GM23338 (cell line): Measurements from ENCODE around the gene ANXA6. TPM values are rescaled to one million over a fixed set of nuclear protein-coding genes. Genes with fewer than 3 reads are reported as not detected.

ENCODE experiments used
- ATAC-seq: fragments of 200-7000 bp; cut with Tn5 transposase; 3 replicates; pipeline ENCODE4 v1.9.1; 2020
- DNase-seq: peaks from one replicate; pipeline ENCODE4 v3.0.0-alpha.2; 2015; ENCODE audit warnings: low spot score
- H2AFZ ChIP-seq: fragments of 200-600 bp; sonication (generic); 2 replicates; pipeline ENCODE4 v1.8.0; 2016; ENCODE audit warnings: antibody characterized with exemption, mild to moderate bottlenecking, moderate library complexity
- H3F3A ChIP-seq: fragments of 200-600 bp; sonication (generic); replicated peaks from 2 replicates; pipeline ENCODE4 v1.8.0; 2017; ENCODE audit warnings: antibody characterized with exemption, mixed run types, low read depth
- H3K27ac ChIP-seq: fragments of 200-600 bp; sonication (generic); 2 replicates; pipeline ENCODE4 v1.6.1; 2016; ENCODE audit warnings: low read depth
- H3K27me3 ChIP-seq: fragments of 200-600 bp; sonication (generic); 2 replicates; pipeline ENCODE4 v1.8.0; 2016; ENCODE audit warnings: mild to moderate bottlenecking, mixed run types, moderate library complexity; ENCODE audit not compliant: insufficient read depth
- H3K36me3 ChIP-seq: fragments of 200-600 bp; sonication (generic); 2 replicates; pipeline ENCODE4 v1.8.0; 2016; ENCODE audit warnings: mild to moderate bottlenecking; ENCODE audit not compliant: insufficient read depth
- H3K4me1 ChIP-seq: fragments of 200-600 bp; sonication (generic); 2 replicates; pipeline ENCODE4 v1.8.0; 2016; ENCODE audit warnings: mild to moderate bottlenecking, moderate library complexity; ENCODE audit not compliant: insufficient read depth
- H3K4me2 ChIP-seq: fragments of 200-600 bp; sonication (generic); 2 replicates; pipeline ENCODE4 v1.7.1; 2017; ENCODE audit warnings: mixed run types
- H3K4me3 ChIP-seq: fragments of 200-600 bp; sonication (generic); 2 replicates; pipeline ENCODE4 v1.6.1; 2016; ENCODE audit warnings: mixed run types
- H3K79me2 ChIP-seq: fragments of 200-600 bp; sonication (generic); replicated peaks from 2 replicates; pipeline ENCODE4 v1.8.0; 2017; ENCODE audit warnings: mild to moderate bottlenecking; ENCODE audit not compliant: insufficient read depth
- H3K9me2 ChIP-seq: fragments of 200-600 bp; sonication (generic); 2 replicates; pipeline ENCODE4 v1.8.0; 2017; ENCODE audit not compliant: insufficient read depth
- H4K20me1 ChIP-seq: fragments of 200-600 bp; sonication (generic); replicated peaks from 2 replicates; pipeline ENCODE4 v1.8.0; 2017; ENCODE audit warnings: mild to moderate bottlenecking; ENCODE audit not compliant: insufficient read depth
- H3K27ac Mint-ChIP-seq: 2 replicates; pipeline ENCODE4 v1.8.0; 2020; ENCODE audit warnings: inconsistent platforms, mild to moderate bottlenecking, moderate library complexity, mixed read lengths
- H3K27me3 Mint-ChIP-seq: 3 replicates; pipeline ENCODE4 v1.8.0; 2022; ENCODE audit warnings: low read depth, mild to moderate bottlenecking, moderate library complexity, mixed read lengths, inconsistent platforms; ENCODE audit not compliant: insufficient read depth, poor library complexity
- H3K36me3 Mint-ChIP-seq: 3 replicates; pipeline ENCODE4 v1.8.0; 2021; ENCODE audit warnings: low read depth, mild to moderate bottlenecking, inconsistent platforms, moderate library complexity, mixed read lengths
- H3K4me1 Mint-ChIP-seq: 3 replicates; pipeline ENCODE4 v1.8.0; 2020; ENCODE audit warnings: mild to moderate bottlenecking, inconsistent platforms, mixed read lengths
- H3K4me3 Mint-ChIP-seq: 3 replicates; pipeline ENCODE4 v1.8.0; 2021; ENCODE audit warnings: moderate library complexity, mild to moderate bottlenecking, inconsistent platforms, mixed read lengths
- H3K9me3 Mint-ChIP-seq: 3 replicates; pipeline ENCODE4 v1.8.0; 2020; ENCODE audit warnings: moderate library complexity, mild to moderate bottlenecking, inconsistent platforms, mixed read lengths
- EZH2 ChIP-seq: fragments of 200-600 bp; sonication (generic); IDR thresholded peaks from one replicate; pipeline ENCODE4 v1.8.0; 2017; ENCODE audit warnings: antibody characterized with exemption, mild to moderate bottlenecking, low read depth; ENCODE audit not compliant: unreplicated experiment
- EZH2phosphoT487 ChIP-seq: fragments of 200-600 bp; sonication (generic); IDR thresholded peaks from one replicate; pipeline ENCODE4 v1.8.1; 2018; ENCODE audit warnings: antibody characterized with exemption; ENCODE audit not compliant: unreplicated experiment
- JUNB ChIP-seq: IDR thresholded peaks from one replicate; pipeline ENCODE4 v1.6.1; 2016; ENCODE audit warnings: antibody characterized with exemption; ENCODE audit not compliant: unreplicated experiment
- NANOG ChIP-seq: IDR thresholded peaks from 2 replicates; pipeline ENCODE4 v1.6.1; 2016; ENCODE audit warnings: antibody characterized with exemption, borderline replicate concordance
- POLR2AphosphoS5 ChIP-seq: IDR thresholded peaks from 2 replicates; pipeline ENCODE4 v1.6.1; 2016; ENCODE audit warnings: antibody characterized with exemption, low read depth
- STAT1 ChIP-seq: IDR thresholded peaks from one replicate; pipeline ENCODE4 v1.6.1; 2016; ENCODE audit warnings: antibody characterized with exemption; ENCODE audit not compliant: unreplicated experiment
- ZNF114 ChIP-seq: fragments of 250-450 bp; sonication (Bioruptor Pico); IDR thresholded peaks from 2 replicates; pipeline ENCODE4 v1.5.0; 2020; ENCODE audit warnings: mild to moderate bottlenecking, moderate library complexity
- ZNF331 ChIP-seq: fragments of 250-450 bp; sonication (Bioruptor Pico); IDR thresholded peaks from 2 replicates; pipeline ENCODE4 v1.5.0; 2020; ENCODE audit warnings: low read depth, mild to moderate bottlenecking, moderate library complexity
- ZNF462 ChIP-seq: fragments of 250-450 bp; sonication (Bioruptor Pico); IDR thresholded peaks from 2 replicates; pipeline ENCODE4 v1.5.0; 2020; ENCODE audit warnings: mild to moderate bottlenecking, moderate library complexity
- polyA plus RNA-seq: library from polyadenylated mRNA; unstranded; fragments of >200 nt; fragmentation: Nextera tagmentation; extraction: Ambion mirVana; gene quantifications from 2 replicates; pipeline ENCODE4 v1.2.1, GENCODE V29; 2016
- total RNA-seq: library from RNA; depleted of rRNA; stranded (reverse); fragments of >200 nt; shearing (Covaris generic); gene quantifications from 2 replicates; pipeline ENCODE4 v1.2.3, GENCODE V29; 2014

Gene ANXA6
- total and polyA plus RNA-seq, 2 experiments from 2014 or later = 26.5 to 110 TPM

GRCh38 chr5:151144922-151145321 lies 12.7 kb downstream of the ANXA6 start (continued):
- TF ChIP-seq ZNF462 (CRISPR knock-in tag) (no peak), EZH2 (no peak)

GRCh38 chr5:151144275-151144674 lies 13.3 kb downstream of the ANXA6 start:
- no peak overlapping the region for H3K27ac Mint-ChIP-seq
- peaks cover 15% of the 10 kb centered on the region for H3K4me1 Mint-ChIP-seq
- H2AFZ ChIP-seq = no peak overlapping the region

More at GRCh38 chr5:151144275-151144674, 13.3 kb downstream of the ANXA6 start:
- Histone ChIP-seq H3K36me3 (no peaks in the 10 kb centered on the region; the same call in none of the 2 replicates), H3K27ac (no peak overlapping the region), H4K20me1 (no peaks in the 10 kb centered on the region; the same call in 1 of the 2 replicates), H3K4me1 (peaks cover 13% of the 10 kb centered on the region), H3F3A (no peaks in the 10 kb centered on the region), H3K79me2 (0 out of 2 replicates have a peak, but pooled peaks cover 3% of the 10 kb centered on the region), H3K9me2 (no peaks in the 10 kb centered on the region), H3K4me3 (no peak overlapping the region), H3K27me3 (no peaks in the 10 kb centered on the region), H3K4me2 (no peak overlapping the region)
- no peaks in the 10 kb centered on the region; the same call in 2 of the 3 replicates for H3K36me3 Mint-ChIP-seq
- H3K4me3 Mint-ChIP-seq = no peak overlapping the region
- ATAC-seq = no peak
- H3K27me3 Mint-ChIP-seq = peaks cover 10% of the 10 kb centered on the region
- no peak for TF ChIP-seq ZNF114 (CRISPR knock-in tag)
- TF ChIP-seq EZH2 = no peak
- TF ChIP-seq STAT1 = no peak
- TF ChIP-seq ZNF331 (CRISPR knock-in tag) = no peak
- no peak for TF ChIP-seq EZH2phosphoT487
- TF ChIP-seq POLR2AphosphoS5 = no peak
- TF ChIP-seq JUNB = no peak
- no peak for TF ChIP-seq NANOG
- no peak for DNase-seq
- H3K9me3 Mint-ChIP-seq = no peaks in the 10 kb centered on the region
